PC-9 (cell line): ENCODE data around the gene ZDHHC21. TPM values are rescaled to one million over a fixed set of nuclear protein-coding genes. Genes with fewer than 3 reads are reported as not detected.

Experiments used
- BruUV-seq: library from RNA; stranded (reverse); fragments of 400-500 nt; replicated peaks from 2 replicates; lab custom pipeline; 2021; lab: Mats Ljungman, UMichigan
- CTCF ChIA-PET: fragments of 300-600 bp; sonication (Branson Sonifier 250); formaldehyde crosslinking; loops from one replicate; lab custom pipeline; 2022; ENCODE audit warnings: antibody characterized with exemption; lab: Charles Lee
- POLR2A ChIA-PET: fragments of 300-600 bp; sonication (Branson Sonifier 250); formaldehyde crosslinking; loops from one replicate; lab custom pipeline; 2022; ENCODE audit warnings: antibody characterized with exemption; ENCODE audit not compliant: unreplicated experiment; lab: Charles Lee
- DNase-seq, 2 experiments: peaks; one replicate each; pipeline versions ENCODE4 v3.0.0 to v3.0.0-alpha.2; 2015 to 2022; ENCODE audit warnings: mixed read lengths in 1 of 2
- H2AFZ ChIP-seq: fragments of 200-600 bp; sonication (generic); 2 replicates; pipeline ENCODE4 v1.8.1; 2017; ENCODE audit warnings: antibody characterized with exemption
- H3F3A ChIP-seq: fragments of 200-600 bp; sonication (generic); 2 replicates; pipeline ENCODE4 v1.8.1; 2017; ENCODE audit warnings: antibody characterized with exemption, mild to moderate bottlenecking, low read depth; ENCODE audit not compliant: insufficient read depth
- H3K27ac ChIP-seq: fragments of 200-600 bp; sonication (generic); 2 replicates; pipeline ENCODE4 v1.6.1; 2016; ENCODE audit warnings: mixed run types
- H3K27me3 ChIP-seq: fragments of 200-600 bp; sonication (generic); 2 replicates; pipeline ENCODE4 v1.6.1; 2016; ENCODE audit warnings: low read depth, mixed run types; ENCODE audit not compliant: insufficient read depth
- H3K36me3 ChIP-seq: fragments of 200-600 bp; sonication (generic); 2 replicates; pipeline ENCODE4 v1.6.1; 2016; ENCODE audit warnings: low read depth, mixed run types
- H3K4me1 ChIP-seq: fragments of 200-600 bp; sonication (generic); replicated peaks from 2 replicates; pipeline ENCODE4 v1.6.1; 2016; ENCODE audit warnings: mixed run types; ENCODE audit not compliant: insufficient read depth
- H3K4me2 ChIP-seq: fragments of 200-600 bp; sonication (generic); 2 replicates; pipeline ENCODE4 v1.6.1; 2017; ENCODE audit warnings: mixed run types
- H3K4me3 ChIP-seq: fragments of 200-600 bp; sonication (generic); 2 replicates; pipeline ENCODE4 v1.6.1; 2016; ENCODE audit warnings: mixed run types
- H3K79me2 ChIP-seq: fragments of 200-600 bp; sonication (generic); 2 replicates; pipeline ENCODE4 v1.6.1; 2017; ENCODE audit warnings: low read depth, mixed run types
- H3K9me2 ChIP-seq: fragments of 200-600 bp; sonication (generic); 2 replicates; pipeline ENCODE4 v1.8.1; 2017; ENCODE audit warnings: mild to moderate bottlenecking; ENCODE audit not compliant: insufficient read depth
- H3K9me3 ChIP-seq: fragments of 200-600 bp; sonication (generic); 2 replicates; pipeline ENCODE4 v1.8.1; 2016; ENCODE audit warnings: low read depth; ENCODE audit not compliant: insufficient read depth
- H4K20me1 ChIP-seq: fragments of 200-600 bp; sonication (generic); 2 replicates; pipeline ENCODE4 v1.8.1; 2017; ENCODE audit not compliant: insufficient read depth
- CTCF ChIP-seq: fragments of 200-600 bp; sonication (generic); conservative IDR thresholded peaks from 2 replicates; pipeline ENCODE4 v1.6.1; 2017; ENCODE audit warnings: mixed run types, antibody characterized with exemption, mild to moderate bottlenecking, moderate library complexity
- EZH2 ChIP-seq: fragments of 200-600 bp; sonication (generic); IDR thresholded peaks from 2 replicates; pipeline ENCODE4 v1.8.0; 2017; ENCODE audit warnings: antibody characterized with exemption, low read depth
- intact Hi-C: fragments of 100-400 bp; cut with micrococcal nuclease; formaldehyde crosslinking; loops from one replicate; pipeline ENCODE4 v1.10.0; 2022; ENCODE audit not compliant: unreplicated experiment
- total RNA-seq: library from RNA; stranded (reverse); gene quantifications from 2 replicates; pipeline ENCODE4 v1.2.3, GENCODE V29; 2021

ZDHHC21 gene
- total RNA-seq, 1 experiment from 2014 or later, result 5.3 TPM

- no TSS peak for BruUV-seq
- H4K20me1 ChIP-seq, result no peaks in the 10 kb centered on the region
- H3F3A ChIP-seq, result no peaks in the 10 kb centered on the region
- POLR2A ChIA-PET, result no interaction called here
- H3K4me2 ChIP-seq, result no peak overlapping the region
- CTCF ChIA-PET, result no interaction called here
- H3K36me3 ChIP-seq, result no peaks in the 10 kb centered on the region
- no peaks in the 10 kb centered on the region for H3K27me3 ChIP-seq
- H3K4me1 ChIP-seq, result no peaks in the 10 kb centered on the region
- no peak for DNase-seq
- H2AFZ ChIP-seq, result no peak overlapping the region
- no peak for TF ChIP-seq EZH2
- no peak for TF ChIP-seq CTCF
- no peak overlapping the region for H3K4me3 ChIP-seq
- no peaks in the 10 kb centered on the region for H3K9me3 ChIP-seq
- no peaks in the 10 kb centered on the region for H3K9me2 ChIP-seq
- intact Hi-C loops, result no loop called here
- H3K27ac ChIP-seq, result no peak overlapping the region
- H3K79me2 ChIP-seq, result no peaks in the 10 kb centered on the region
Observed at GRCh38 chr9:14574173-14574572, 119.1 kb downstream of the ZDHHC21 start.

- POLR2A ChIA-PET, result no interaction called here
- H3K79me2 ChIP-seq, result no peaks in the 10 kb centered on the region
- no peak overlapping the region for H3K4me3 ChIP-seq
- no peaks in the 10 kb centered on the region for H3K27me3 ChIP-seq
- CTCF ChIA-PET, result no interaction called here
- TF ChIP-seq CTCF (no peak), EZH2 (no peak)
- H3K4me1 ChIP-seq, result no peaks in the 10 kb centered on the region
- H4K20me1 ChIP-seq, result no peaks in the 10 kb centered on the region
- intact Hi-C loops, result no loop called here
- no peak overlapping the region for H3K27ac ChIP-seq
- H2AFZ ChIP-seq, result no peak overlapping the region
- no peaks in the 10 kb centered on the region for H3K9me3 ChIP-seq
- H3K36me3 ChIP-seq, result no peaks in the 10 kb centered on the region
- DNase-seq, result no peak
- no peak overlapping the region for H3K4me2 ChIP-seq
- no peaks in the 10 kb centered on the region for H3F3A ChIP-seq
- no TSS peak for BruUV-seq
- H3K9me2 ChIP-seq, result no peaks in the 10 kb centered on the region
Observed at GRCh38 chr9:14573319-14573718, 119.9 kb downstream of the ZDHHC21 start.

- no TSS peak for BruUV-seq
- CTCF ChIA-PET, result no interaction called here
- no peaks in the 10 kb centered on the region for H4K20me1 ChIP-seq
Observed at GRCh38 chr9:14565352-14566016, 127.7 kb downstream of the ZDHHC21 start.

More at GRCh38 chr9:14565352-14566016, 127.7 kb downstream of the ZDHHC21 start:
- no peaks in the 10 kb centered on the region for H3K9me2 ChIP-seq
- H3F3A ChIP-seq, result no peaks in the 10 kb centered on the region
- no peaks in the 10 kb centered on the region for H3K4me1 ChIP-seq
- DNase-seq, result no peak
- H3K79me2 ChIP-seq, result no peaks in the 10 kb centered on the region
- TF ChIP-seq EZH2, result no peak
- no peak overlapping the region for H3K4me2 ChIP-seq
- H3K27me3 ChIP-seq, result no peaks in the 10 kb centered on the region
- POLR2A ChIA-PET, result no interaction called here
- no peaks in the 10 kb centered on the region for H3K9me3 ChIP-seq
- H3K27ac ChIP-seq, result no peak overlapping the region
- H2AFZ ChIP-seq, result no peak overlapping the region
- intact Hi-C loops, result no loop called here
- H3K36me3 ChIP-seq, result no peaks in the 10 kb centered on the region
- no peak overlapping the region for H3K4me3 ChIP-seq
